ENCODE results near the gene TCF15.

GRCh38 chr20:640674-641515 lies 30.8 kb upstream of the TCF15 start:
- TF ChIP-seq REST (IDR thresholded peaks at IDR 0.05) (no peak), MAX (IDR thresholded peaks at IDR 0.05) (no peak), RAD21 (IDR thresholded peaks at IDR 0.05) (no peak), CTCF (IDR thresholded peaks at IDR 0.05; ENCODE audit: low read depth, low read length, missing input control) (no peak), FOXA2 (IDR thresholded peaks at IDR 0.05) (no peak), GABPA (IDR thresholded peaks at IDR 0.05 in 1 of 2, conservative IDR thresholded peaks at IDR 0.05 in 1 of 2) (no peak), TAF1 (conservative IDR thresholded peaks at IDR 0.05) (no peak), FOXA1 (IDR thresholded peaks at IDR 0.05) (no peak), JUND (IDR thresholded peaks at IDR 0.05) (no peak), SP1 (IDR thresholded peaks at IDR 0.05) (no peak), RXRA (IDR thresholded peaks at IDR 0.05) (no peak), ZBTB33 (IDR thresholded peaks at IDR 0.05) (no peak), HNF4A (conservative IDR thresholded peaks at IDR 0.05) (no peak), ATF3 (IDR thresholded peaks at IDR 0.05) (no peak)
